ENCODE results near the gene SCUBE2. TPM values are rescaled to one million over a fixed set of nuclear protein-coding genes. Genes with fewer than 3 reads are reported as not detected.

Gene SCUBE2
- total RNA-seq, 3 donors from 2014 or later (not counting 1 experiment from before 2014, with no cell fraction given) = not detected

GRCh38 chr11:9082575-9082974, 8.8 kb downstream of the SCUBE2 start:
- WGBS (ENCODE audit: insufficient coverage) = 96% methylated on average over 3 of the region's 4 CpGs
- no peak for ATAC-seq
- H3K9me3 Mint-ChIP-seq = no peaks in the 10 kb centered on the region
- Histone ChIP-seq H3K27ac (ENCODE audit: low read length) (no peak overlapping the region), H3K9me3 (ENCODE audit: control insufficient read depth, insufficient read depth, low read length) (no peaks in the 10 kb centered on the region), H3K4me1 (ENCODE audit: control insufficient read depth, insufficient read depth, low read length) (no peaks in the 10 kb centered on the region), H3K4me3 (ENCODE audit: low read length) (no peak overlapping the region), H3K27me3 (ENCODE audit: control insufficient read depth, insufficient read depth, low read length) (peaks cover 2% of the 10 kb centered on the region), H3K36me3 (ENCODE audit: control insufficient read depth, insufficient read depth, low read length) (no peaks in the 10 kb centered on the region)
- TF ChIP-seq, protein P1, sequence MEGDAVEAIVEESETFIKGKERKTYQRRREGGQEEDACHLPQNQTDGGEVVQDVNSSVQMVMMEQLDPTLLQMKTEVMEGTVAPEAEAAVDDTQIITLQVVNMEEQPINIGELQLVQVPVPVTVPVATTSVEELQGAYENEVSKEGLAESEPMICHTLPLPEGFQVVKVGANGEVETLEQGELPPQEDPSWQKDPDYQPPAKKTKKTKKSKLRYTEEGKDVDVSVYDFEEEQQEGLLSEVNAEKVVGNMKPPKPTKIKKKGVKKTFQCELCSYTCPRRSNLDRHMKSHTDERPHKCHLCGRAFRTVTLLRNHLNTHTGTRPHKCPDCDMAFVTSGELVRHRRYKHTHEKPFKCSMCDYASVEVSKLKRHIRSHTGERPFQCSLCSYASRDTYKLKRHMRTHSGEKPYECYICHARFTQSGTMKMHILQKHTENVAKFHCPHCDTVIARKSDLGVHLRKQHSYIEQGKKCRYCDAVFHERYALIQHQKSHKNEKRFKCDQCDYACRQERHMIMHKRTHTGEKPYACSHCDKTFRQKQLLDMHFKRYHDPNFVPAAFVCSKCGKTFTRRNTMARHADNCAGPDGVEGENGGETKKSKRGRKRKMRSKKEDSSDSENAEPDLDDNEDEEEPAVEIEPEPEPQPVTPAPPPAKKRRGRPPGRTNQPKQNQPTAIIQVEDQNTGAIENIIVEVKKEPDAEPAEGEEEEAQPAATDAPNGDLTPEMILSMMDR (IDR thresholded peaks at IDR 0.05) = no peak
- no peak overlapping the region for H3K4me3 Mint-ChIP-seq
- intact Hi-C loops (cut with micrococcal nuclease) = no loop called here
- no peaks in the 10 kb centered on the region for H3K4me1 Mint-ChIP-seq
- DNase-seq = no peak
- no peaks in the 10 kb centered on the region for H3K36me3 Mint-ChIP-seq
- peaks cover 12 to 46% of the 10 kb centered on the region in 2 donors for H3K27me3 Mint-ChIP-seq (ENCODE audit: low read depth in 2 of 2)
- no peak overlapping the region for H3K27ac Mint-ChIP-seq

- no peak for DNase-seq
These were observed 10.2 kb downstream of the SCUBE2 start for GRCh38 chr11:9081153-9081552.

GRCh38 chr11:9078113-9079086, 13.0 kb downstream of the SCUBE2 start:
- Mint-ChIP-seq H3K36me3 (no peaks in the 10 kb centered on the region), H3K27ac (no peak overlapping the region), H3K27me3 (ENCODE audit: low read depth in 2 of 2) (peaks cover 21 to 46% of the 10 kb centered on the region in 2 donors), H3K9me3 (no peaks in the 10 kb centered on the region), H3K4me3 (no peak overlapping the region), H3K4me1 (no peaks in the 10 kb centered on the region)
- intact Hi-C loops (cut with micrococcal nuclease) = no loop called here
- H3K4me3 ChIP-seq (ENCODE audit: low read length) = no peak overlapping the region
- H3K27ac ChIP-seq (ENCODE audit: low read length) = no peak overlapping the region
- TF ChIP-seq, protein P1 (IDR thresholded peaks at IDR 0.05) = no peak
- DNase-seq (no peak), ATAC-seq (no peak)
- no peaks in the 10 kb centered on the region for H3K4me1 ChIP-seq (ENCODE audit: control insufficient read depth, insufficient read depth, low read length)
- peaks cover 2% of the 10 kb centered on the region for H3K27me3 ChIP-seq (ENCODE audit: control insufficient read depth, insufficient read depth, low read length)
- H3K9me3 ChIP-seq (ENCODE audit: control insufficient read depth, insufficient read depth, low read length) = no peaks in the 10 kb centered on the region
- no peaks in the 10 kb centered on the region for H3K36me3 ChIP-seq (ENCODE audit: control insufficient read depth, insufficient read depth, low read length)
- WGBS (ENCODE audit: insufficient coverage) = 88% methylated on average over 4 of the region's 5 CpGs

More at GRCh38 chr11:9081153-9081552, 10.2 kb downstream of the SCUBE2 start:
- peaks cover 6 to 40% of the 10 kb centered on the region in 2 donors for H3K27me3 Mint-ChIP-seq (ENCODE audit: low read depth in 2 of 2)
- no peaks in the 10 kb centered on the region for H3K9me3 Mint-ChIP-seq
- TF ChIP-seq, protein P1 (IDR thresholded peaks at IDR 0.05) = no peak
- no peak overlapping the region for H3K4me3 ChIP-seq (ENCODE audit: low read length)
- H3K36me3 Mint-ChIP-seq = no peaks in the 10 kb centered on the region
- no peak overlapping the region for H3K4me3 Mint-ChIP-seq
- no peak overlapping the region for H3K27ac ChIP-seq (ENCODE audit: low read length)
- H3K27me3 ChIP-seq (ENCODE audit: control insufficient read depth, insufficient read depth, low read length) = peaks cover 2% of the 10 kb centered on the region
- no peaks in the 10 kb centered on the region for H3K4me1 Mint-ChIP-seq
- H3K27ac Mint-ChIP-seq = no peak overlapping the region
- WGBS (ENCODE audit: insufficient coverage) = 57% methylated on average over 1 of the region's 1 CpG
- H3K9me3 ChIP-seq (ENCODE audit: control insufficient read depth, insufficient read depth, low read length) = no peaks in the 10 kb centered on the region
- H3K4me1 ChIP-seq (ENCODE audit: control insufficient read depth, insufficient read depth, low read length) = no peaks in the 10 kb centered on the region
- H3K36me3 ChIP-seq (ENCODE audit: control insufficient read depth, insufficient read depth, low read length) = no peaks in the 10 kb centered on the region
- ATAC-seq = no peak
- intact Hi-C loops (cut with micrococcal nuclease) = no loop called here

All from natural killer cell (primary cell).